ENCODE data around the gene C10orf67. TPM values are rescaled to one million over a fixed set of nuclear protein-coding genes. Genes with fewer than 3 reads are reported as not detected.

Gene C10orf67
- total RNA-seq, 3 donors from 2014 or later = 0.29 TPM; not detected in 2

DNA sequence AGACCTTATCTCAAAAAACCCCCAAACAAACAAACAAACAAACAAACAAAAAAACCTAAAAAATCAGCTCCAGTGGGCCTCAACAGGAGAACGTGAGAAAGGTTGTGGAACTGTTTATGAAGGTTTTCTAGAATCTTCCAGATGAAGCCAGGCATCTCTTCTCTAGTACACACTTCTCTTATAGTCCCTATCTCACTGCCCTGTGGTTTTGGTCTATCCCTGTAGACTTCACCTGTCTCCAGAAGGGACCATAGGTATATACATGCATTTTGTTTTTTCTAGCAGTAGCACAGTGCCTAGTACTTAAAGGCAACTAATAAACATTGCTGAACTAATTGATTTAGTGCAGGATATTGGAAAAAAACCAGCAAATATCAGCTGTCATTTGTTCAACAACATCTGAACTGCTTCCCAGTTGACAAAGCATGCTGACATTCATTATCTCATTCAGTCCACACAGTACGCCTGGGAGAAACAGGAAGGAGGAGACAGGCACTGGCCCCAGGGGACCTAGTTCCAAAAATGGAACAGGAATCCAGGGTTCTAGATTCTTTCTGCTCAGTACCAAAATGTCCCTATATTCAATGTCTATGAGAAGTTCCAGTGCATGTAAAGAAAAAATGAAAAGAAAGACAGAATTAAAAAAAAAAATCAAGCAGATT is 59.8 kb downstream of the C10orf67 start:
- Histone ChIP-seq H3K27me3 (peaks cover 0 to 3% of the 10 kb centered on the region in 2 donors), H3K36me3 (no peaks in the 10 kb centered on the region)
- intact Hi-C loops (cut with DNase I; ENCODE audit: low total_unique reads) = no loop called here

DNA sequence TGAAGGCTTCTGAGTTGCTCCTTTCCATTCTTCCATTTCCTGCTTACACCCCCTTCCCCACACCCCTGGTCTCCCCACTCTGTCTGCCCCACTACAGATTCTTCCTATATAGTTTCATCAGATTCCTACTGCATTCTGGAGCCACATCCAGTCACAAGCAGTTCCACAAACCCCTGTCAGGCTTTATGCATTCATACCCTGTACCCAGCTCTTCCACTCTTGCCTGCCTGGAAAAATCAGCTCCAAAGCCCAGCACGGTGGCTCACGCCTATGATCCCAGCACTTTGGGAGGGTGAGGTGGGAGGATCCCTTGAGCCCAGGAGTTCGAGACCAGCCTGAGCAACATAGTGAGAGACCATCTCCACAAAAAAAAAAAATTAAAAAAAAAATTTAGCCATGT is 60.4 kb downstream of the C10orf67 start:
- intact Hi-C loops (cut with DNase I; ENCODE audit: low total_unique reads) = no loop called here
- TF ChIP-seq POLR2AphosphoS5 (IDR thresholded peaks at IDR 0.05) (no peak), POLR2A (IDR thresholded peaks at IDR 0.05) (no peak)
- TF ChIP-seq, protein P1, sequence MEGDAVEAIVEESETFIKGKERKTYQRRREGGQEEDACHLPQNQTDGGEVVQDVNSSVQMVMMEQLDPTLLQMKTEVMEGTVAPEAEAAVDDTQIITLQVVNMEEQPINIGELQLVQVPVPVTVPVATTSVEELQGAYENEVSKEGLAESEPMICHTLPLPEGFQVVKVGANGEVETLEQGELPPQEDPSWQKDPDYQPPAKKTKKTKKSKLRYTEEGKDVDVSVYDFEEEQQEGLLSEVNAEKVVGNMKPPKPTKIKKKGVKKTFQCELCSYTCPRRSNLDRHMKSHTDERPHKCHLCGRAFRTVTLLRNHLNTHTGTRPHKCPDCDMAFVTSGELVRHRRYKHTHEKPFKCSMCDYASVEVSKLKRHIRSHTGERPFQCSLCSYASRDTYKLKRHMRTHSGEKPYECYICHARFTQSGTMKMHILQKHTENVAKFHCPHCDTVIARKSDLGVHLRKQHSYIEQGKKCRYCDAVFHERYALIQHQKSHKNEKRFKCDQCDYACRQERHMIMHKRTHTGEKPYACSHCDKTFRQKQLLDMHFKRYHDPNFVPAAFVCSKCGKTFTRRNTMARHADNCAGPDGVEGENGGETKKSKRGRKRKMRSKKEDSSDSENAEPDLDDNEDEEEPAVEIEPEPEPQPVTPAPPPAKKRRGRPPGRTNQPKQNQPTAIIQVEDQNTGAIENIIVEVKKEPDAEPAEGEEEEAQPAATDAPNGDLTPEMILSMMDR (IDR thresholded peaks at IDR 0.05) = no peak
- H3K27me3 ChIP-seq = peaks cover 0 to 3% of the 10 kb centered on the region in 2 donors

More for the DNA sequence above, 59.8 kb downstream of the C10orf67 start:
- H3K4me1 ChIP-seq = no peaks in the 10 kb centered on the region
- no peak overlapping the region for H3K27ac ChIP-seq
- no peaks in the 10 kb centered on the region for H3K9me3 ChIP-seq
- TF ChIP-seq, protein P1 (IDR thresholded peaks at IDR 0.05) = no peak
- no peak for TF ChIP-seq POLR2A (IDR thresholded peaks at IDR 0.05)
- TF ChIP-seq POLR2AphosphoS5 (IDR thresholded peaks at IDR 0.05) = no peak
- DNase-seq (ENCODE audit: low spot score in 2 of 2) = no peak
- H3K4me3 ChIP-seq = no peak overlapping the region

DNA sequence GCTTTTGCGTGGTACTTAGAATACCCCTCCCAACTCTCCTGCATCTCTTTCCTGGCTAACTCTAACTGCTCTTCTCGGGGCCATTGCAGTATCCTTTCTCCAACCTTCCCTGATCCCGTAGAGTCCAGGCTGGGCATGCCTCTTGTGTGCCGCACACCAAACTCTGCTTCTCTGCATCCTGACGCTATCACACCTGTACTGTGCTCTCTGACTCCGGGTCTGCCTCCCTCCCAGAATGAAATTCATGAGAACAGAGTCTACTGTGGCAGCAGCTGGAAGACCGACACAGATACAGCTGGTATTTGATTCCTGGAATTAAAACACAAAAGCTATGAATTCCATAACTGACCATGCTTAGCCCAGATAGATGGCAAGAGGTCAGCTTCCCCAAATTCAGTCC is 60.9 kb downstream of the C10orf67 start:
- Histone ChIP-seq H3K27ac (no peak overlapping the region), H3K9me3 (no peaks in the 10 kb centered on the region), H3K36me3 (no peaks in the 10 kb centered on the region), H3K4me3 (no peak overlapping the region), H3K27me3 (peaks cover 0 to 3% of the 10 kb centered on the region in 2 donors), H3K4me1 (no peaks in the 10 kb centered on the region)
- TF ChIP-seq, protein P1 (IDR thresholded peaks at IDR 0.05) = no peak
- TF ChIP-seq POLR2AphosphoS5 (IDR thresholded peaks at IDR 0.05) = no peak
- TF ChIP-seq POLR2A (IDR thresholded peaks at IDR 0.05) = no peak
- intact Hi-C loops (cut with DNase I; ENCODE audit: low total_unique reads) = no loop called here
- no peak for DNase-seq (ENCODE audit: low spot score in 2 of 2)

More for the DNA sequence above, 60.4 kb downstream of the C10orf67 start:
- Histone ChIP-seq H3K4me1 (no peaks in the 10 kb centered on the region), H3K9me3 (no peaks in the 10 kb centered on the region), H3K27ac (no peak overlapping the region), H3K4me3 (no peak overlapping the region), H3K36me3 (no peaks in the 10 kb centered on the region)
- DNase-seq (ENCODE audit: low spot score in 2 of 2) = no peak

DNA sequence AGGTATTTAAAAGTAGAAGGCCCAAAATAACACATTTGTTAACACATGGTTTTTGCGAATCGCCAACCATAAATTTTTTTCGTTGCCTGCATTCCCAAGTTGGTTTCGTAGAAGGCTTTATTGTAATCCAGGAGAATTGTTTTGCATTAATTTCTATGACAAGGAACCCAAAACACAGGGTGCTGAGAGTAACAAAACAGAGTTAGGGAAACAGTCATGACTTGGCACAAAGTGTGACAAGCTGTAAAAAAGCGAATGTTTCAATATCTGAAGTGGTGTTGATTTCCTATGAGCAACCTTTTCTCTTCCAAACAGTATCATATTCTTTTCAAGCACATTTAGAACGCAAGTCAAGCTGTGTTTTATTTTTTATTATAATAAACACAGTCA is 63.6 kb downstream of the C10orf67 start:
- no peaks in the 10 kb centered on the region for H3K9me3 ChIP-seq
- no peaks in the 10 kb centered on the region for H3K4me1 ChIP-seq
- intact Hi-C loops (cut with DNase I; ENCODE audit: low total_unique reads) = no loop called here
- no peak for TF ChIP-seq POLR2A (IDR thresholded peaks at IDR 0.05)
- TF ChIP-seq, protein P1 (IDR thresholded peaks at IDR 0.05) = no peak
- TF ChIP-seq POLR2AphosphoS5 (IDR thresholded peaks at IDR 0.05) = no peak
- H3K27ac ChIP-seq = no peak overlapping the region
- H3K36me3 ChIP-seq = no peaks in the 10 kb centered on the region
- peaks cover 0 to 3% of the 10 kb centered on the region in 2 donors for H3K27me3 ChIP-seq
- no peak overlapping the region for H3K4me3 ChIP-seq
- DNase-seq (ENCODE audit: low spot score in 2 of 2) = no peak

DNA sequence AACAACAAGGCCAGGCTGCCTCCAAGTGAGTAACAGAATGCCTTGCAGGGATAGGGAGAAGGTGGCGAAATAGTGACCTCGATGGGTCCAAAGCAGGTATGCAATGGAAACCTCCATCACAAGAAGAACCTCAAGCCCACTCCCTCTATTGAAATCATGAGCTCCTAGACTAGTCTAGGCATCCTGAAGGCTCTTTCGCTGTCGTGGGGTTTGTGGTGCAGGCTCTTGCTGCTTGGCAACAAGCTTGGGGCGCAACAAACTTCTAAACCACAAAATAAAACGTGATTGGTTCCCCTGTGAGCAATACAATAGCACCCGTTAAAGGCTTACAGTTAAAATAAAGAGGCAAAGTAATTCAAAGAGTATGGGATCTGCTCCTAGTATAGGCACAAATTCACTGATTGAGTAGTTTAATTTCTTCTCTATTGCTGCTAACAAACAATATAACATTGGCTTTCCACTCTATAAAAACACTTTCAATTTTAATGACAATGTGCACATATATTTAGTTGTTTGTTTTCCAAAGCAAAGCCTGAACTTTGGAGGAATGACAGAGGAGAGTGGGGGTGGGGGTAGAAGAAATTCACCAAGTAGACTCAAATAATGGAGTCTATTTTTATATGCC is 64.1 kb downstream of the C10orf67 start:
- intact Hi-C loops (cut with DNase I; ENCODE audit: low total_unique reads) = no loop called here
- Histone ChIP-seq H3K4me1 (no peaks in the 10 kb centered on the region), H3K27ac (no peak overlapping the region), H3K27me3 (peaks cover 0 to 3% of the 10 kb centered on the region in 2 donors), H3K9me3 (no peaks in the 10 kb centered on the region), H3K4me3 (no peak overlapping the region), H3K36me3 (no peaks in the 10 kb centered on the region)
- no peak for DNase-seq (ENCODE audit: low spot score in 2 of 2)
- TF ChIP-seq POLR2AphosphoS5 (IDR thresholded peaks at IDR 0.05) = no peak
- TF ChIP-seq, protein P1 (IDR thresholded peaks at IDR 0.05) = no peak
- no peak for TF ChIP-seq POLR2A (IDR thresholded peaks at IDR 0.05)
